ENCODE measurements around the gene EMX1. TPM values are rescaled to one million over a fixed set of nuclear protein-coding genes. Genes with fewer than 3 reads are reported as not detected.

Gene EMX1
- total and polyA plus RNA-seq, 2 experiments from 2014 or later, result not detected

GRCh38 chr2:72954376-72955227 is 37.3 kb downstream of the EMX1 start:
- no peaks in the 10 kb centered on the region for H3K9me3 ChIP-seq (ENCODE audit: low read depth)
- H2AFZ ChIP-seq, result no peak overlapping the region
- no peaks in the 10 kb centered on the region for H3F3A ChIP-seq (ENCODE audit: insufficient read depth)
- TF ChIP-seq EZH2phosphoT487 (IDR thresholded peaks at IDR 0.05; ENCODE audit: insufficient read depth, low read depth), result no peak
- no peak for TF ChIP-seq EZH2 (IDR thresholded peaks at IDR 0.05; ENCODE audit: insufficient read depth, poor library complexity, severe bottlenecking)
- no peaks in the 10 kb centered on the region for H3K79me2 ChIP-seq (ENCODE audit: insufficient read depth)
- no peak overlapping the region for H3K9ac ChIP-seq
- H4K20me1 ChIP-seq (ENCODE audit: insufficient read depth), result no peaks in the 10 kb centered on the region
- H3K4me1 ChIP-seq (ENCODE audit: insufficient read depth), result no peaks in the 10 kb centered on the region
- no peak overlapping the region for H3K4me2 ChIP-seq (ENCODE audit: unreplicated experiment)
- no peaks in the 10 kb centered on the region for H3K9me2 ChIP-seq (ENCODE audit: insufficient read depth)
- in situ Hi-C loops (cut with MboI), result no loop called here
- no peak overlapping the region for H3K4me3 ChIP-seq
- no peak overlapping the region for H3K27ac ChIP-seq
- DNase-seq, result no peak
- 89% methylated on average over 9 to 12 of the region's 12 CpGs for WGBS, 2 experiments (ENCODE audit: low coverage in 1 of 2, low lambda C conversion rate in 2 of 2, missing lambda C conversion rate in 2 of 2)
- no peaks in the 10 kb centered on the region for H3K36me3 ChIP-seq (ENCODE audit: low read depth)
- H3K27me3 ChIP-seq (replicated peaks; ENCODE audit: insufficient read depth), result no peaks in the 10 kb centered on the region

- no peaks in the 10 kb centered on the region for H3K9me3 ChIP-seq (ENCODE audit: low read depth)
- no peaks in the 10 kb centered on the region for H3K4me1 ChIP-seq (ENCODE audit: insufficient read depth)
- no peaks in the 10 kb centered on the region for H4K20me1 ChIP-seq (ENCODE audit: insufficient read depth)
- no peak for DNase-seq
- no peak overlapping the region for H3K4me2 ChIP-seq (ENCODE audit: unreplicated experiment)
- H3K27ac ChIP-seq, result no peak overlapping the region
- H3K27me3 ChIP-seq (replicated peaks; ENCODE audit: insufficient read depth), result no peaks in the 10 kb centered on the region
- in situ Hi-C loops (cut with MboI), result no loop called here
- 87 to 91% methylated on average over 17 to 24 of the region's 24 CpGs for WGBS, 2 experiments (ENCODE audit: low coverage in 1 of 2, low lambda C conversion rate in 2 of 2, missing lambda C conversion rate in 2 of 2)
- no peak overlapping the region for H3K4me3 ChIP-seq
- H3K79me2 ChIP-seq (ENCODE audit: insufficient read depth), result no peaks in the 10 kb centered on the region
- H3K9ac ChIP-seq, result no peak overlapping the region
- no peaks in the 10 kb centered on the region for H3F3A ChIP-seq (ENCODE audit: insufficient read depth)
- no peaks in the 10 kb centered on the region for H3K36me3 ChIP-seq (ENCODE audit: low read depth)
- H3K9me2 ChIP-seq (ENCODE audit: insufficient read depth), result no peaks in the 10 kb centered on the region
- H2AFZ ChIP-seq, result no peak overlapping the region
- TF ChIP-seq EZH2phosphoT487 (IDR thresholded peaks at IDR 0.05; ENCODE audit: insufficient read depth, low read depth) (no peak), EZH2 (IDR thresholded peaks at IDR 0.05; ENCODE audit: insufficient read depth, poor library complexity, severe bottlenecking) (no peak)
Measured at GRCh38 chr2:72955228-72956049, 38.1 kb downstream of the EMX1 start.

- Histone ChIP-seq H2AFZ (no peak overlapping the region), H3K4me2 (ENCODE audit: unreplicated experiment) (no peak overlapping the region), H3K27ac (no peak overlapping the region), H3K4me1 (ENCODE audit: insufficient read depth) (no peaks in the 10 kb centered on the region), H3K27me3 (replicated peaks; ENCODE audit: insufficient read depth) (no peaks in the 10 kb centered on the region), H3K9me3 (ENCODE audit: low read depth) (no peaks in the 10 kb centered on the region), H4K20me1 (ENCODE audit: insufficient read depth) (no peaks in the 10 kb centered on the region), H3K9ac (no peak overlapping the region), H3K79me2 (ENCODE audit: insufficient read depth) (no peaks in the 10 kb centered on the region), H3K9me2 (ENCODE audit: insufficient read depth) (no peaks in the 10 kb centered on the region), H3F3A (ENCODE audit: insufficient read depth) (no peaks in the 10 kb centered on the region), H3K36me3 (ENCODE audit: low read depth) (no peaks in the 10 kb centered on the region), H3K4me3 (no peak overlapping the region)
- in situ Hi-C loops (cut with MboI), result no loop called here
- 92 to 100% methylated on average over 2 of the region's 2 CpGs for WGBS, 2 experiments (ENCODE audit: low coverage in 1 of 2, low lambda C conversion rate in 2 of 2, missing lambda C conversion rate in 2 of 2)
- no peak for DNase-seq
- no peak for TF ChIP-seq EZH2phosphoT487 (IDR thresholded peaks at IDR 0.05; ENCODE audit: insufficient read depth, low read depth)
- no peak for TF ChIP-seq EZH2 (IDR thresholded peaks at IDR 0.05; ENCODE audit: insufficient read depth, poor library complexity, severe bottlenecking)
Measured at GRCh38 chr2:72956050-72956395, 38.7 kb downstream of the EMX1 start.

- Histone ChIP-seq H3K36me3 (ENCODE audit: low read depth) (no peaks in the 10 kb centered on the region), H3K9ac (no peak overlapping the region), H3K4me2 (ENCODE audit: unreplicated experiment) (no peak overlapping the region), H3K79me2 (ENCODE audit: insufficient read depth) (no peaks in the 10 kb centered on the region), H3K4me1 (ENCODE audit: insufficient read depth) (no peaks in the 10 kb centered on the region), H3K9me2 (ENCODE audit: insufficient read depth) (no peaks in the 10 kb centered on the region), H3K9me3 (ENCODE audit: low read depth) (no peaks in the 10 kb centered on the region), H2AFZ (no peak overlapping the region), H3K27me3 (replicated peaks; ENCODE audit: insufficient read depth) (no peaks in the 10 kb centered on the region), H3K27ac (no peak overlapping the region), H3F3A (ENCODE audit: insufficient read depth) (no peaks in the 10 kb centered on the region), H4K20me1 (ENCODE audit: insufficient read depth) (no peaks in the 10 kb centered on the region), H3K4me3 (no peak overlapping the region)
- no peak for DNase-seq
- TF ChIP-seq EZH2 (IDR thresholded peaks at IDR 0.05; ENCODE audit: insufficient read depth, poor library complexity, severe bottlenecking) (no peak), EZH2phosphoT487 (IDR thresholded peaks at IDR 0.05; ENCODE audit: insufficient read depth, low read depth) (no peak)
- 96 to 100% methylated on average over 3 of the region's 3 CpGs for WGBS, 2 experiments (ENCODE audit: low coverage in 1 of 2, low lambda C conversion rate in 2 of 2, missing lambda C conversion rate in 2 of 2)
- in situ Hi-C loops (cut with MboI), result no loop called here
Measured at GRCh38 chr2:72956936-72957335, 39.6 kb downstream of the EMX1 start.
